Dedifferentiated amniotic fluid mesenchymal stem cell (primary cell): ENCODE measurements around the gene SMAD5.
A peak's percentile ranks its signal among the peaks of the same experiment; 100 is the strongest.

ENCODE experiments used
- DNase-seq: peaks from one replicate; pipeline ENCODE4 v3.0.0-alpha.2; 2016; ENCODE audit errors: extremely low spot score

The SMAD5 gene

DNA sequence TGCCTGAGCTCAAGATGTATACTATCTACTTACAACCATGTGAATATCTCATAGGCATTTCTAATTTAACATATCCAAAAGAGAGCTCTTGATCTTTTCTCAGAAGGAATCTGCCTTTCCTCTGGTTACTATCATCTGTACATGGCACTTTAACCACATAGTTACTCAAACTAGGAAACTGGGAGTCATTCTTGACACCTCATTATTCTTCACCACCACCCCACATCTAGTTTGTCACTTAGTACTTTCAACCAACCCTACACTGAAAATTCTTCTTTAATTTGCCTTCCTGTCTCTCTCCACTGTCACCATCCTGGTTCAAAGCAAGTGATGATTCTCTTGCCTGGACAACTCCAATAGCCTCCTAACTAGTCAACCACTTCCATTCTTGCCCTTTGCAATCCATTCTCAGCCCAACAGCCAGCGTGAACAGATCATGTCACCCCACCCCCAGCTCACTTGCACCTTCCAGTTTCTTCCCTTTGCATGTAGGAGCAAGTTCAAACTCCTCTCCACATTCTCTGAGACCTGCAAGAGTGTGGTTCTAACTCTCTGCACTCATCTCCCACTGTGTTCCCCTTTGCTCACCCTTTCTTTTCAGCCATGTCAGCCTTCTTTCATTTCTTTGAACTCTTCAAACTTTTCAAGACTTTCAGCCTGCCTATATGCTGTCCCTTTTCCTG is 17.3 kb upstream of the SMAD5 start:
- no peak for DNase-seq

DNA sequence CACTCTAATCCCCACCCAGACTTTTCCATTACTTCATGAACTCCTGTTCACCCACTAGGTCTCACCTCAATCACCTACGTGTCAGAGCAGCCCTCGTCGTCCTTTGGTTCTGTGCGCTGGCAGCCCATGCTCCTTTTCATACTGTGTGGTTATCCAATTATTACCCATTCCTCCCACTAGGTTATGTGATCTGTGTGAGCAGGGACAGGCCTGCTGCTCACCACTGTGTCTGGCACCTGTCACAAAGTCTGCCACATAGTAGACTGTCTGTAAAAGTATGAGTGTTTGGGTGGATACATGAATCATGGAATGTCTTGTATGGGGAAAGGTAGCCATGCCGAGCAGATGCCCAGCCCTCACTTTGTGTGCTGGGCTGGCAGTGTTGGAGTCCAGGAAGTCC is 12.1 kb upstream of the SMAD5 start:
- no peak for DNase-seq

DNA sequence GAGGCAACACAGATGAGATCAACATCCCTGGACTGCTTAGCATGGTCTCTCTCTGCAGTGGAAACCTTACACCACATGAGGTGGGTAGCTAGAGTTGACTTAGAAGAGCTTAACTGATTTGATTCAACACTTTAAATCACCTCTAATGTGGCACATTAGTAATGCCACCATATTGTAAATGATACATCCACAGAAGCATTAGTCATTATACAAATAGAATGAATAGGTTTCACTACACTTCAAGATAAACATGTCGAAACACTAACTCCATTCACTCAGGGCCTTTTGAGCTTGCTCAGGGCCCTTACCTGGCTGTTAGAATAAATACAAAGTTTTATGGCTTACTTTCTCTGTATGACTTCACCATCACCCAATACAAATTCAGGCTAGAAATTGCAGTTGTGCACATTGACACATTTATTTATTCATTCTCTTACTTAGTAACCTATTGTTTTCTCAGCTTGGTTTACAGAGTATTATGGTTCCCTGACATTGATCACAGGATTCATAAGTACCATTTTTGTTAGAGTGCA is 9.3 kb upstream of the SMAD5 start:
- no peak for DNase-seq

DNA sequence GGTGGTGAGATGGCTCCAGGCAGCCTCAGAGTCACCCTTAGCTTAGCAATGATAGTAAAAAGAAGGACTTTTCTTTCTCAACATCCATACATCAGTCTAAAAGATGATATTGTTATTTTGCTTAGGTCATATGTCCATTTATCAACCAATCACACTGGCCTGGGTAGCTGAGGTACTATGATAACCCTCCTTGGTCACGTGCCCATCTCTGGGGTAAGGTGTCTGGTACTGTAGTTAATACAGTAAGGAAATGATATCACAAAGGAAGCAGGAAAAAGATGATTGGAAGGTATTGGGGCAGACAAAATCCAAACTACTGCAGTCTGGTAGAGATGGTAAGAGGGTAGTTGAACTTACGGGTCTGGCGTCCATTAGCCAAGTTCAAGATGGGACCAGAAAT is 5.1 kb upstream of the SMAD5 start:
- DNase-seq, result no peak

DNA sequence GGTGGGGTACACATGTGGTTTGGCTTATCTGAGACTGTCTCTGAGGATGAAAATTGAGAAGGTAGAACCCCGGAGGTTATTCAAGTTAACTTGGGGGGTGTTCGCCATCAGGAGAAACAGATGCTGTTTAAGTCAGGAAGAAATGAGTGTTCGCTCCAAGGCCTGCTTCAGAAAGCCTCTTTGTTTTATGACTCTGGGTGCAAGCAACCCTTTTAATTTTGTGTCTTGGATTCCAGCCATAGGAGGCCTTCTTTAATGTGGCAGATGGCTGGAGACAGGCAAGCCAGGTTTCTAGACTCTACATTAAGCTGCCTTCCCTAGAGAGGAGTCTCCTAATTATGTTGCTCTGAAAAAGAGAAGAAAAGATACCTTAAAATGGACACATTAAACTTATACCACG is 4.2 kb upstream of the SMAD5 start:
- no peak for DNase-seq

DNA sequence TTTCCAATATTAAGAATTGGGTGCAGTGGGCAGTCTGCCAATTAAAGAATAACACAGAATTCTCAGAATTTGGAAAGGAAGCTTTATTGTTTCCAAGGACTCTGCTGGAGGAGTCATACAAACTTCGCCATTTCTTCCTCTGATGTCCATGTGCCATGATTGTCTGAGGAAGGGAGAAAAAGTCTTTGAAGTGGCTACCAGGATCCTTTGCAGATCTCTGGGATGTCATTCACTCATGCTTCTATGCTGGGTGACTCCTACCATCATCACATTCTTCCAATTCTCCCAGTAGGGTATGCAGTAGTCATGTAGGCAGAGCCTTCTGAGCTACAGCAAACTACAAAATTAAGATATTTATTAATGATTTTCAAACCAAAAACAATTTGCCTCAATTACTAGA is 3.2 kb upstream of the SMAD5 start:
- no peak for DNase-seq

DNA sequence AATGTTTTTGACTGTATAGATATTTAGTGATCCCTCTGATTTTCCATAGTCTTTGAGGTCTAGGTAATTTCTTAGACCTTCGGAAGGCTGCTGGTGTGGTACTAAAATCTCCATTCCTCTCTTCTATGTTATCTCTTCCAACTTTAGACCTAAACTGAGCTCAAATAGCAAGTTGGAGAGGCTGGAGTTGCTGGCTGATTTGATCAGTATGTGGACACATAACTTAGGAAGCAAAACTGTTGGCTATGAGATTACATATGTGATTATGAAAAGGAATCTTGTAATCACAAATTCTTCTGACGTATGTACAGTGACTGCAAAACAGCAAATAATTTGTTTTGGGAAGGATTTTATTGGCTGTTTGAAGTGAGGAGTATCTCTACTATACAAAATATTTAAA is 2.1 kb upstream of the SMAD5 start:
- no peak for DNase-seq

DNA sequence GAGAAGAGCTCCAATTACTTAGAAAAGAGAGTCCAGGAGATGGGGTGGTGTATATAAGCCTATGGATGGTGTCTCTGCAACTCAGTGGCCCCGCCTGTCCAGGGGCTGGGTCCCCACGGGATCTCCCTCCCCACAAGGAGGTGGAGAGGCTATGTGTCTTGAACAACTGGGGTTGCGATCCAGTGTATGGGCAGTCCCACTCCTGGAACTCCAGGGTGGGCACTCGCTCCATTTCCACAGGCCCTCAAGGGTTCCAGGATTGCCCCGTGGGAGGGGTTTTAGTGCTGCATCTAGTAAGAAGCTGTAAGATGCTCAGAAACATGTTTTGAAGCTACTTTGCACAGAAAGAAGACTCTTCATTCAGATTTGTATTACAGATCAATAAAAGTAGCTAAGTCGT is 558 bp upstream of the SMAD5 start:
- DNase-seq, result no peak

DNA sequence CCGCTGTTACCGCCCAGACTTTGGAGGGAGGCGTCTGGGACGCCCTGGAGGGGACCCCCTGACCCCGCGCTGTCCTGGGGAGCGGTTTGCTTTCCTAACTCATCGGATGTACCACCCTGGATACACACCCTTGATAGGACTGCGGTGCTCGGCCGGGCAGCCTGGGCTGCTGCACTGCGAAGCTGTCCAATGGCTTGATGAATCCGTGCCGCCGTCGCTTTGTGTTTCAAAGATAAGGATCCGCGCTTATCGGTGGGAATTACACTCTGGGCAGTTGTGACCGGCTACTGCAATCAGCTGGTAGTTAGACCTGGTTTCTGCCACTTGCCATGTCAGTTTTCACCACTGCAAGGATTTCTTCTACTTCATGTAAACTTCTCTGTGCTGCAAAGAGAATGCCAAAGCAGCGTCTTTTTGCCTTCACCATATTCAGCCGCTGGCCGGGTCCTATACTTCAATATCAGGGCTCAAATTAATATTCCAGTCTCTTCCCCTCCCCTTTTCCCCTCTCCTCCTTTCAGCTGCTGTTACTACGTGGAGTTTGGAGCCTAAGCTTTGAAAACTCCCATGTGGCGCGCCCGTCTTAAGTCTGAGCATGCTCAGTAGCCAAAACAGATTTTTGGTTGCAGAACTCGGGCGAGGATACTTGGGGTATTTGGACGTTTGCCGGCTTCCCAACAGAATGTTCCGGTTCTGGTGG is 727 bp downstream of the SMAD5 start:
- DNase-seq, result peak; percentile 67

DNA sequence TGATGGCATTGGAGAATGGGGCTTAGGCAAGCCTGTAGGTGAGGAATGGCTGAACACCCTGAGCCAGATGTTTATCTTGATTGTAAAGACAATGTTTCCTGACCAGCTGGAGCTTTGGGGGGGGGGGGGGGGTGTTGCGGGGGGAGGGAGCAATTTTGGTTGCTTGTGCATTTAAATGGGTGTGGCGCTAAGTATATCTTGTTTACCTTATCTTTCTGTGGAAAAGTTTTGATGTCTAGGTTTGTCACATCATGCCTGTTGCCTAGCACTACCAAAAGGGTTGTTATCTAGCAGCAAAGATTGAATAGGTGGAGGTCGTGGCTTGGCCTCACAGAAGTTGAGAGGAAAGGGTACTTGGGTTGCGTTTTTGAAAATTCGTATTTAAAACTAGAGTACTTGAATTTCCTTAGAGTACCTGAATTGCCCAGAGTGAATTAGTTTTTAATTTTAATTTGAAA is 1.3 kb downstream of the SMAD5 start:
- DNase-seq, result no peak

DNA sequence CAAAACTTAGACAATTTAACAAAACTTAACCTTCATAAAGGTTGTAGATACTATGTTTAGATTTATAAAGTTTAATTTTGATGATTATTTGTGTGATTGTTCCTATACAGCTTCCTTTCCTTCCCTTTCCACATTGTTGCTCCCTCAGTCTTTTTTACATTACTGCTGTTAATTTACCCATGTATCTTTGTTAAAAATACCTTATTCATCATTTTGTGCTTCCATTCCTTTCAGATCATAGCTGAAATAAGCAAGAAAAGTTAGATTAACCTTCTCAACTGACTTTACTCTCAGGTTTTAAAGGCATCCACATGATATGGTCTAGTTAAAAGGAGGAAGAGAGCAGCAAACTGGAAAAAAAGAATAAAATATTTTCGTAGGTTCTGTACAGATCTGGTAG is 2.0 kb downstream of the SMAD5 start:
- no peak for DNase-seq

DNA sequence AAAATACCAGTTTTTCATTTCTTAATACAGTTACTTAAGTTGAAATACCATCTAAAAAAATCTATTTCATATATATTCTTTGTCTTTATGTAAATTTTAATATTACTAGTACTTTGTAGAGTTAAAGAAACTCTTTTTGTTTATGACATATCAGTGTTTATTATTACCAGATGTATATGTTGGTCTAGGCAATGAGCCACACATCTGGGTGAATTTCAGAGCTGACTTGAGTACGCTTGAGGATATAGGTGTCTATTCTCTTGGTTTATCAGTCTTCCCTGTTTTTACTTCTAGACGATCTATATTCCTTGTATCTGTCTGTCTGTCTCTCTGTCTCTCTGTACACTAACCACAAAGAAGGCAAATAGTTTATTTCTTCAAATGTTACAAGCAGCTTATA is 2.9 kb downstream of the SMAD5 start:
- DNase-seq, result no peak

DNA sequence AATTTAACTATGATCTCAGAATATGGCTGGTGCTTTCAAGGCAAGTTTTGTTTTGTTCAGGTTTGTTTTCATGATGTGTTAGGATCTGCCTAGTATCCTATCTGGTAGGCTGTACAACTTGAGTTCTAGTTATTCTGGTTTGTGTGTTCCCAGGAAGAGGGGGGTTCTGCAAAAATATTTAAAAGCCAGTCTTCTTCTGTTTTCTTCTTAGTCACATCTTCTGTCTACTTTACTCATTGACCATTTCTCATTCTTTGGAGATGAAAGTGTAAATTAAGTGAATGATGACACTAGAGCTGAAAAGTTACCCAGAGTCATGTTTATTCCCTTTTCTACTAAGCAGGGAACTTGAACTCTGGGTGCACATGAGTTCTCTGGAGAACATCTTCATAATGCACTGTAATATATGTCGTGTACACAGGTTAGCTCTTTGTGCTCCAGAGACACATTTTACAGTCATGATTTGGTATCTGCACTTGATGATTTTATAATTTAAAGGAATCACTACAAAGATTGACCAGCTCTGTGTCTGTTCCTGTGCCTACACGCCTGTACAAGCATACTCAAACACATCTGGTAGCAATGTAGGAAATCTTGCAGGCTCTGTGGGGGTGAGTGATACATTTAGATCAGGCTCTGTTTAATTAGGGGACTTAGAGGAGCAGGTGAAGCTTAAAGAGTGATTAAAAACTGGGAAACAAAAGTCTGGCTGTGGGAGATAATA is 5.0 kb downstream of the SMAD5 start:
- DNase-seq, result no peak

DNA sequence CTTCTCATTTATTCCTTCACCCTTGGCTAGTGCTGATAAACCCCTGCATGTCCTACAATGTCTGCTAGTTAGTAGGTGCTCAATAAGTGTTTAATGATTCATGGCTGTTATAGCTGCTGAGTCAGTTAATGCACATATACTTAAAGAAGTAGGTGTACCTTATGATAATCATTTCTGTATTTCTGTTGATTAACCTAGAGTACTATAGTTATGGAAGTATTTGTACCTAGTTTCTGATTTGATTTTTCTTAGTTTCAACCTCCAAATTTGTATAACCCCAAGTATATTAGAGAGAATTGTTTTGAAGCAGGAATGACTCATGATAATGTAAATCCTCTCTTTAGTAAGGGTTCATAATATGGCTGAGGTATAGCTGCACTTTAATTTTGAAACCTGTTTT is 8.9 kb downstream of the SMAD5 start:
- no peak for DNase-seq

DNA sequence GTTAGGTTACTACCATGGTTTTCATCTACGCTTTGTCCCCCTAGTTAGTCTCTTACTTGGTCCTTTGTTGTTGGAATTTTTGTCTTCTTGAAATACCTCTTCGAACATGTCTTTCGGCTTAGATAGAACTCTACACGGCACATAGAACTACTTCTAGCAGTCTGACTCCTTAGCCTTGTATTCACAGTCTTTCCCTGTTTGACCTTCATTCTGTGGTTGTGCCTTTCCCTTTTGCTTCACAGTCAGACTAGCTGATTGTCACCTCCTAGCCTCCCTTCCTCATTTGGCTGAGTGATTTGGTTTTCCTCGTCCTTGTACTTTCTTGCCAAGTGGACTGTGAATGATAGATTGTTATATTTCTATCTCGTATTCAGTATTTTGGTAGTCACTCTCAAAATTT is 10.7 kb downstream of the SMAD5 start:
- DNase-seq, result no peak

DNA sequence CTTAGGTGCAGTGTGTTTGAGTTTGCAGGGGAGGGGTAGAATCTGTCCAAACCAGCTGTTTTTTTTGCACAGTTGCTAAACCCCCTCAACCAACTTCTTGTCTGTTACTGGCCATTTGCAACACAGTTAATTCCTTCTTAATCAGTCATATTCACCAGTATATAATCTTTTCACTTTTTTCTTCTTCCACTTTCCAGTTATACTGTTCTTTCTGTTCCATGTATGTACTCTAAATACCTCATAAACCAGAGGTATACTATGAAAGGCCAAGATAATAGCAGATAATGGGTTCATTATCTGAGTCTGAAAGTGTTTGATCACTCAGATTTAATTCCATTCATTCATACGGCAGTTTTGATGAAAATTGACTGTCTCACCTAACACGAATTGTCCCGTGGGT is 11.1 kb downstream of the SMAD5 start:
- no peak for DNase-seq

DNA sequence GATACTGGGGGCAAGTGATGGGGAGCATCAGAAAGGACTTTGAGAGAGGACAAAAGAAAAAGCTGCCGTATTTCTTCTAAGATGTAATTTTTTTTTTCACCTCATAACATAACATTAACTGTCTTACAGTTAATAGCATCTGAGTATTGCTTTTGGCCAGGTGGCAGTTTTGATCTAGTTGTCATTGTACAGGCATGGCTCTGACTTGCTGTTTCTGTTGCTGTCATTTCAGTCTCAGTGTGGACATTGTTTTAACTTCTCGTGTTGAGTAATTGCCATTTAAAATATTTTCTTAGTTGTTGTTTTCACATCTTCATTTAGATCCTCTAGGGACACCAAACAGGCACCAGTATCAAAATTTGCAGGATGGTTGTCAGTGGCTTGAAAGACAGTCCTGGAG is 12.4 kb downstream of the SMAD5 start:
- DNase-seq, result no peak

DNA sequence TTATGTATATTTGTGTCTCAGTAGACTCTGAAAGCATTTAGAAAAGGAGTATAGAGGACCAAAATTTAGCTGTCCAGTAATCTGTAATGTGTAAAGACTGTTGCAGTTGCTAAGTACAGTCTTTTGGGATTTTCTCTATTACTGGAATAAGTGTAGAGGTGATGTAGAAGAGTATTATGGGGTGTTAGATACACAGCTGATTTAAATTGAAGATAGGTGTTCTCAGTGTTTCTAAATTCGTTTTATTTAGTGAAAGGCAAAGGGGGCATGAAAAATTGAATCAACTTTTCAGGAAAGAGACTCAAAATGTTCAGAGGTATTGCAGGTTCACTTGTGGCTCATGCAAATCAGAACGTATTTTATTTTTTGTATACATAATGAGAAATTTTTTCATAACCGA is 13.6 kb downstream of the SMAD5 start:
- no peak for DNase-seq

DNA sequence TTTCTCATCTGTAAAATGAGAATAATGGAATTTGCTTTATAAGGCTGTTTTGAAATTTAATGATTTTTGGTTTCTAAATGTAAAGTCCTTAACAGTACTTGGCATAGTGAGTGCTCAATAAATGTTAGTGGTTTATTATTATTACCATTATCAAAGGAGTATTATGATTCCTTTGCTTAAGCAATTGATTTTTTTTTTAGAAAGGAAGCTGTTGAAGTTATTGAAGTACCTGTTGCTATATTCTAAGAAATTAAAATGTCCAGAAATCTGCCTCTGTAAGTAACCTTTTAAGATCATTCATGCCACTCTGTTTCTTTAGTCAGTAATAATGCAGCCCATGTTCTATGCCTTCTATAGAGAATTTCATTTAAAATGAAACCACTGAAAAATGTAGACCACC is 15.0 kb downstream of the SMAD5 start:
- DNase-seq, result no peak

DNA sequence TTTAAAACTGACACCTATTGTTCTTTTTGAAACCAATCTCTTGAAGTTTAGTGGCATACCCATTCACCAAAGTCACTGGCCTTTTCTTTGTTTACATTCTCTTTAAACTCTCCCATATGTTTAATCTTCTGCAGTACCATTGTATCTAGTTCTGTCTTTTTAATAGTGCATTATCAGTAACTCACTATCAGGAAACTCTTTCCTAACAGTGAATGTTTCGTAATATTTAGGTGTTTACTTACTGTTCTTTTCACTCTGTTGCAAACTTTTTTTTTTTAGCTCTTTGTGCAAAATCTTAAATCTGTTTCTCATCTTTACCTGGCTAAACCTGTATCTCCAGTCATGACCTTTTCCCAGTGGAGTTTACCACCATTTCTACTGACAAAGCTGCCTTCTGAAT is 17.2 kb downstream of the SMAD5 start:
- DNase-seq, result no peak

DNA sequence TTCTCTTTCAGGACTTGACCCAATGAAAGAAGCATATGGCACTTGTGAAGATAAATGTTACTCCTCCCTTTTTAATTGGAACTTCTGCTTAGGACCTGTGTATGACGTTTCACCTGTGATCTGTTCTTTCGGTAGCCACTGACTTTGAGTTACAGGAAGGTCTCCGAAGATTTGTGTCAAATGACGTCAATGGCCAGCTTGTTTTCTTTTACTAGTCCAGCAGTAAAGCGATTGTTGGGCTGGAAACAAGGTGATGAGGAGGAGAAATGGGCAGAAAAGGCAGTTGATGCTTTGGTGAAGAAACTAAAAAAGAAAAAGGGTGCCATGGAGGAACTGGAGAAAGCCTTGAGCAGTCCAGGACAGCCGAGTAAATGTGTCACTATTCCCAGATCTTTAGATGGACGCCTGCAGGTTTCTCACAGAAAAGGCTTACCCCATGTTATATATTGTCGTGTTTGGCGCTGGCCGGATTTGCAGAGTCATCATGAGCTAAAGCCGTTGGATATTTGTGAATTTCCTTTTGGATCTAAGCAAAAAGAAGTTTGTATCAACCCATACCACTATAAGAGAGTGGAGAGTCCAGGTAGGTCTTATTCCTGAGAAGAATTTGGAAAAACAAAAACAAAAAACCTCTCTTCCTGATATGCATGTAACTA is 21.1 kb downstream of the SMAD5 start:
- DNase-seq, result no peak

DNA sequence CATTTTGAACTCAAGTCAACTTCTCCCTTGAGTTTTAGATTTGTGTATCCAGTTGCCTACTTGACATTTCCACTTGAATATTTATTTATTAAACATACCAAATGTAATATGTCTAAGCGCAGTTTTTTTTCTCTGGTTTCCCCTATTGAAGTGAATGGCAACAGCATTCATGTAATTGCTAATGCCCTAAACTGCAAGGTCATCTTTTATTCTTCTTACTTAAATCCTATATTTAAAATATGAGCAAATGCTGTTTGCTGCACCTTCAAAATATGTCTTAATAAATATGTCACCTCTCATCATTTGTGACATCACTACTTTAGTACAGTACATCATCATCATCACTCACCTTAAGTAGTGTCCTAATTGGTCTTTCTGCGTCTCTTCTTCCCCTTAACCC is 22.4 kb downstream of the SMAD5 start:
- no peak for DNase-seq
